GM12891 (cell line): ENCODE measurements around the gene VPS33A. TPM values are rescaled to one million over a fixed set of nuclear protein-coding genes. Genes with fewer than 3 reads are reported as not detected.

Experiments
- DNase-seq: peaks from one replicate; pipeline ENCODE4 v3.0.0; 2011; ENCODE audit warnings: low spot score; ENCODE audit not compliant: insufficient read length
- FAIRE-seq: peaks from 2 replicates; lab custom pipeline; 2011; peaks lifted over from hg19 to GRCh38; lab: Jason Lieb, UNC
- PAX5 ChIP-seq: IDR thresholded peaks from 2 replicates; pipeline ENCODE4 v1.6.1; 2011; ENCODE audit warnings: low read length, moderate library complexity, mild to moderate bottlenecking; ENCODE audit not compliant: insufficient read depth, severe bottlenecking
- POLR2A ChIP-seq: IDR thresholded peaks from 2 replicates; pipeline ENCODE4 v1.6.1; 2011; ENCODE audit warnings: low read depth, low read length, control low read depth
- POLR2AphosphoS5 ChIP-seq: IDR thresholded peaks from 2 replicates; pipeline ENCODE4 v1.6.1; 2011; ENCODE audit warnings: low read depth, low read length, control low read depth
- POU2F2 ChIP-seq: IDR thresholded peaks from 2 replicates; pipeline ENCODE4 v1.6.1; 2011; ENCODE audit warnings: low read depth, mild to moderate bottlenecking, control low read depth, low read length, moderate library complexity
- SPI1 ChIP-seq: IDR thresholded peaks from 2 replicates; pipeline ENCODE4 v1.6.1; 2011; ENCODE audit warnings: low read depth, low read length, control low read depth
- TAF1 ChIP-seq: IDR thresholded peaks from 2 replicates; pipeline ENCODE4 v1.6.1; 2011; ENCODE audit warnings: low read depth, low read length, control low read depth
- polyA plus RNA-seq: library from polyadenylated mRNA; unstranded; fragments of >200 nt; gene quantifications from one replicate; pipeline ENCODE4 v1.2.1, GENCODE V29; 2012; ENCODE audit warnings: low read depth, missing spikeins, inconsistent platforms; ENCODE audit not compliant: missing spikeins

VPS33A gene
- 15.1 TPM for polyA plus RNA-seq

GRCh38 chr12:122266230-122266901 is at the start of gene VPS33A:
TSS of gene VPS33A (minus strand) at chr12:122266494. CDS start at chr12:122266408, 86 bp downstream.
- TF ChIP-seq TAF1 (peak; percentile 82), POLR2A (peak; percentile 91), PAX5 (peak; percentile 10), POLR2AphosphoS5 (peak; percentile 92), SPI1 (peak; percentile 48; the same call in 1 of the 2 replicates), POU2F2 (peak; percentile 66; the same call in 1 of the 2 replicates)
- FAIRE-seq (peak; percentile 98), DNase-seq (peak; percentile 88)

GRCh38 chr12:122312926-122313325 is 46.6 kb upstream of the VPS33A start:
- TF ChIP-seq TAF1, result no peak
- no peak for TF ChIP-seq POLR2A
- TF ChIP-seq SPI1, result no peak
- TF ChIP-seq POU2F2, result no peak
- TF ChIP-seq PAX5, result no peak
- no peak for TF ChIP-seq POLR2AphosphoS5
- FAIRE-seq (no peak), DNase-seq (no peak)

- TF ChIP-seq POLR2AphosphoS5, result no peak
- no peak for FAIRE-seq
Measured at GRCh38 chr12:122311696-122312095, 45.4 kb upstream of the VPS33A start.

GRCh38 chr12:122310626-122311333 is 44.5 kb upstream of the VPS33A start:
- no peak for DNase-seq
- no peak for FAIRE-seq
- TF ChIP-seq POLR2AphosphoS5 (no peak), TAF1 (no peak), SPI1 (no peak), PAX5 (no peak), POU2F2 (no peak), POLR2A (no peak)

More at GRCh38 chr12:122311696-122312095, 45.4 kb upstream of the VPS33A start:
- no peak for DNase-seq

GRCh38 chr12:122309564-122310121 is 43.3 kb upstream of the VPS33A start:
- no peak for TF ChIP-seq POLR2A
- TF ChIP-seq PAX5, result no peak
- FAIRE-seq (no peak), DNase-seq (no peak)

- DNase-seq, result no peak
- no peak for FAIRE-seq
- TF ChIP-seq SPI1, result no peak
- TF ChIP-seq PAX5, result no peak
- no peak for TF ChIP-seq POU2F2
- TF ChIP-seq TAF1, result no peak
- no peak for TF ChIP-seq POLR2AphosphoS5
- no peak for TF ChIP-seq POLR2A
Measured at GRCh38 chr12:122308811-122309210, 42.5 kb upstream of the VPS33A start.

GRCh38 chr12:122306407-122306806 is 40.1 kb upstream of the VPS33A start:
- TF ChIP-seq POLR2A, result no peak
- no peak for FAIRE-seq
- DNase-seq, result no peak

GRCh38 chr12:122304924-122305323 is 38.6 kb upstream of the VPS33A start:
- DNase-seq (no peak), FAIRE-seq (no peak)
- TF ChIP-seq TAF1, result no peak
- no peak for TF ChIP-seq POLR2A
- TF ChIP-seq PAX5, result no peak
- TF ChIP-seq POLR2AphosphoS5, result no peak
- TF ChIP-seq SPI1, result no peak
- TF ChIP-seq POU2F2, result no peak

GRCh38 chr12:122303068-122303467 is 36.8 kb upstream of the VPS33A start:
- no peak for DNase-seq
- no peak for FAIRE-seq

GRCh38 chr12:122298071-122298748 is 31.9 kb upstream of the VPS33A start:
- TF ChIP-seq PAX5 (no peak), POLR2A (no peak), TAF1 (no peak), POLR2AphosphoS5 (no peak), SPI1 (no peak), POU2F2 (no peak)
- FAIRE-seq (no peak), DNase-seq (no peak)

More at GRCh38 chr12:122303068-122303467, 36.8 kb upstream of the VPS33A start:
- TF ChIP-seq POLR2A (no peak), POU2F2 (no peak), SPI1 (no peak), PAX5 (no peak), TAF1 (no peak), POLR2AphosphoS5 (no peak)

GRCh38 chr12:122297494-122297893 is 31.2 kb upstream of the VPS33A start:
- TF ChIP-seq TAF1, result no peak
- no peak for TF ChIP-seq PAX5
- no peak for TF ChIP-seq POLR2AphosphoS5
- FAIRE-seq (no peak), DNase-seq (no peak)
